Skin of body (tissue), 3 donors: ENCODE results near the gene PLA2G6. TPM values are rescaled to one million over a fixed set of nuclear protein-coding genes. Genes with fewer than 3 reads are reported as not detected.

Source experiments
- DNase-seq: peaks from one replicate; lab custom pipeline; 2025; lab: John Stamatoyannopoulos, UW
- small RNA-seq: library from RNA; depleted of rRNA; stranded (forward); fragments of <200 nt; gene quantifications from one replicate; pipeline ENCODE3, GENCODE V24; 2014; ENCODE audit warnings: low replicate concordance
- total RNA-seq: library from RNA; depleted of rRNA; stranded (reverse); fragments of >200 nt; gene quantifications from one replicate; pipeline ENCODE4 v1.2.3, GENCODE V29; 2014

Gene PLA2G6
- total RNA-seq, 1 donor from 2014 or later = 21.1 TPM

DNA sequence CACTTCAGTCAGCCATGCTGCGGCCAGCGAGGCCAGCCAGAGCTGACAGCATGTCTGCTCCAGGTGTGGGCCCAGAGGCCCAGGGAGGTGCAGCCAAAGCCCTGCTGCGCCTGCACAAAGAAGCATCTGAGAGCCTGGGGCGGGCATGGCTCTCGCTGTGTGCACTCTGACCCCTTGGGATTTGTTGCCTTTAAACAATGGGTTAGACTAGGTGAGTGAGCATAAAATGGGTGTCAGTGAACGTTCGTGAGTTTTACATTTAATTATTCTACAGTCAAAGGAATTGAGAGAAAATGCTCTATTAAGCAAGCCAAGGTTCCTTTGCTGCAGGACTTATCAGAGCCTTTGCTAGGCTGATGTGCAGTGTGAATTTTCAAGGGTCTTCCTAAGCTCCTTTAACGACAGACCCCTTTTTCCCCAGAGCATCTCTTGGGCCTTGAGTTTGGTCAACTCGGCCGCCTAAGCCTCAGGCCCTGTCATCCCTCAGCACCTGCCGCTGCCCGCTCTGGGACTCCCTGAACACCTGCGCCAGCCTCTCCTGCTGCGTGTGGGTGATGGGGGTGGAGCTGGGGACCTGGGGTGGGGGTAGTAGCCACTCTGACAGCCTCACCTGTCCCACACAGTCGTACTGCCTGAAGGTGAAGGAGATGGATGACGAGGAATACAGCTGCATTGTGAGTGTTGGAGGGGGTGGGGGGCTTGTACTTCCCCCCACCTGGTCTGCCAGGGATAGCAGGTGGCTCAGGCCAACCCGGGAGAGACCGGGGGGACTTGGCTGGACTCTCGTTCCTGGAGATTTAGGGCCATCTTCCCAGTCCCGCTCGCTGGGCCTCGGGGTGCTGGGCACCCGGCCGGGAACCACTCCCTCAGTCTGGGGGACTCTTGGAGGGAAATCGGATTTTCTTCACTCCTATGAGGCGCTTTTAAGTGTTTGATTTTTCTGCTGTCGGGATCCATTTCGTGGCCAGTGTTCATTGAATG, 108.2 kb downstream of the PLA2G6 start:
- no peak for DNase-seq

DNA sequence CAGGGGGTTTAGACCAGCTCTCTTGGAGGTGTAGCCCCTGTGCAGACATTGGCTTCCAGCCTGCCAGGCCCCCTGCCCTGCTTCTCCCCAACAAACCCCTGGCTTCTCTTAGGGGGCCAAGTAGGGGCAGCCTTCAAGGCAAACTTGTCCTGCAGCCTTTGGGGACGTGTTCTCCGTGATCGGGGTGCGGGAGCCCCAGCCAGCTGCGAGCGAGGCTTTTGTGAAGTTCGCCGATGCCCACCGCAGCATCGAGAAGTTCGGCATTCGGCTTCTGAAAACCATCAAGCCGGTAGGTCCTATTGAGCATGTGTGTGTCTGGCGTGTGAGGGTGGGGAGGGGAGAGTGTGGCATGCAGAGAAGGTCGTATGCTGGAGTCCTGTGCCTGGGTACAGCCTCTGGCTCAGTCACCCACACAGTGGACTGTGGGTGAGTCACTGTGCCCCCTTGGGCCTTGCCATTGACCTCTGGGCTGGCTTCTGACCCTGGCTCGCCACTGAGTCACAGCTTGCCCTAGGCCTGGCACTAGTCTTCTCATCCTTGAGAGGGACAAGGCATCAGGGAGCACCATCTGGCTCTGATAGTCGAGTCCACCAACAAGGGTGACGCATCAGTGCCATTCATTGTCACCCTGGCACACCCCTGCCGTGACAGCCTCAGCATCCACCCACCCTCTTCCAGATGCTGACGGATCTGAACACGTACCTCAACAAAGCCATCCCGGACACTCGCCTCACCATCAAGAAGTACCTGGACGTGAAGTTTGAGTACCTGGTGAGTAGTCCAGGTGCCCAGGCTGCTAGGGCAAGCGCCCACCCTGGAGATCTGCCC, 109.1 kb downstream of the PLA2G6 start:
- no peak for DNase-seq

- no peak for DNase-seq
These were observed 110.0 kb downstream of the PLA2G6 start for GRCh38 chr22:38071421-38072321.

DNA sequence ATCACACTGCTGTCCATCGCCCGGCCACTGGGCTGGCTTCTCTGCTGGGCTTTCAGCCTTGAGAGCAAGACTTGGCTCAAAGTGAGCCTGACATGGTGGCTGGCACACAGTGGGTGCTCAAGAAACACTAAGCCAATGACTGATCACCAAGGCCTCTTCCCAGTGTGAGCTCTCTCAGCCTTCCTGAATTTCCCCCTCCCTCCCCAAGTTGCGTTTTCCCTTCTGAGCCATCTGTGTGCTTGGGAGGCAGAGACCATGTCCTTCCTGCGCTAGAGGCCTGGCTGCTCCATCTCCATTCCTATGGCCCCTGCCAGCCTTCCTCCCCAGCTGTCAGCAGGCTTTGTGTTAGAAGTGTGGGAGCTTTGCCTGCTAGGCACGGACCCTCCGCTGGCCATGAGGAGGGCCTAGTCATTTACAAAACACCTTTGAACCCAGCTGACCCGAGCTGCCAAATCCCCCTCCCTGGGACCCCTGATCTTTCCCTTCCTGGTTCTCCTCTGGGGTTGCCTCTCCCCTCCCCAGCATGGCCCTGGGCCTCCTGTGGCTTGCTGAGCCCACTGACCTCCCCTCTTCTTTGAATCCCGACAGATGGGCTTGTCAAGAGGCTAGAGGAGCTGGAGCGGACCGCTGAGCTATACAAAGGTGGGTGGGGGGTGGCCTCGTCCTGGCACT, 111.2 kb downstream of the PLA2G6 start:
- DNase-seq = no peak

DNA sequence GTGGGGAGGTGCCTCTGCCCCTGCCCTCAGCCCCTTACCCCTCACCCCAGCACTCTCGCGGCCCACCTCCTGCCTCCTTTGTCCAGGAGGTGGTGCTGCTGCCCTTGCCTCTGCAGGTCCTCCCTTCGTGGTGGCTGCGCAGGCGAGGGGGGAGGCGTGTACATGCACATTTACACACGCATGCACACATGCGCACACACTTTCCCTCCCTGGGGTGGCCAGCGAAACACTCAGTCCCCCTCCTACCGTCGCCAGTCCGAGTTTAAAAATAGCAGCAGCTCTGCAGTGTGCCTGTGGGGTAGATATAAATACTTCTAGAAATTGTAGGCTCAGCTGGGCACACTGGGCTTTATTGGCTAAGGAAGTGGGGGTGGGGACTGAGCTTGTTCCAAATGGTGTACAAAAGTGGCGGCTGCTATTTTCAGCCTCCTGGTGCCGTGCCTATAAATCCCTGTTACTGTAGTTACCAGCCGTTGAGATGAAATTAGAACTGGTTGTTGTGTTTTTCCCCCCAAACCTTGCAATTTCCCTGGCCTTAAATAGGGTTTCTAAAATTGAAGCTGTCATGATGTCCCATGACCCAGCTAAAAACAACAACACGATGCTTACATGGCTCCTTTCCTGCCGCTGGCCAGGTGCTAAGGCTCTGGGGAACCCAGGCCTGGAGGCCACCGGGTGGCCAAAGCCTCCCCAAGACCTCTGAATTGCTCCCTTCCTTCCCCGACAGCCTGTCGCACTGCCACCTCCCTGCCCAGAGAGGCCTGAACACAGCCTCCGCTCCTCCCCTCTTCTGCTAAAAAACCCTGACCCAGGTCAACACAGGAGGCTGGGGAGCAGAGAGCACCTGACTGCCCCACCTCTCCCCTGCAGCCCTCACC, 112.0 kb downstream of the PLA2G6 start:
- no peak for DNase-seq

GRCh38 chr22:38068641-38069371, 112.8 kb downstream of the PLA2G6 start:
- DNase-seq = no peak

DNA sequence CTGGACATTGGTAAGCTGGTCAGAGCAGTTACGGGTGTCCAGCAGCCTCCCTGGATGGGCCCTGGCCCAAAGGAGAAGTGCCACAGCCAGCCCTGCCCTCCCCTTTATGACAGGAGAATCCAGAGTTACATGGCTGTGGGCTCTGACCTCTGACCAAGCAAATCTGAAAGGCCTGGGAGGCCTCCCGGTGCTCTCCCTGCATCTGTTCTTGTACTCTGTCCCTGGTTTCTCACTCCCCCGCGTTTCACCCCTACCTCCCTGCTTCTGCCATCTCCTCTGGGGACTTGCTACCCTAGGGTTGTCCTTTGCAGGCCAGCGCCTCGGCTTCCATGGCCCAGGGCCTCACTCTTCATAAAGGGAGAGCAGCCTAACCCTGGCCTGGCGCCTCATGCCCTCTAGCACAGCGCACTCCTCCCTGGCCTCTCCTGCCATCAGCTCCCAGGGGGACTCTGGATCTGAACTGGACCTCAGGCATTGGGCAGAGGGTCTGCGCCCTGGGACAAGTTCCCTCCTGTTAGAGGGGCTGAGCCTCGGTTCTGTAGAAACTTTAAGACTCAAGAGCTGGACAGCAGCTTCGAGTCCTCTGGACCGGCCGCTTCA, 113.8 kb downstream of the PLA2G6 start:
- DNase-seq = no peak

- DNase-seq = no peak
These were observed 114.6 kb downstream of the PLA2G6 start for GRCh38 chr22:38067028-38067415.

DNA sequence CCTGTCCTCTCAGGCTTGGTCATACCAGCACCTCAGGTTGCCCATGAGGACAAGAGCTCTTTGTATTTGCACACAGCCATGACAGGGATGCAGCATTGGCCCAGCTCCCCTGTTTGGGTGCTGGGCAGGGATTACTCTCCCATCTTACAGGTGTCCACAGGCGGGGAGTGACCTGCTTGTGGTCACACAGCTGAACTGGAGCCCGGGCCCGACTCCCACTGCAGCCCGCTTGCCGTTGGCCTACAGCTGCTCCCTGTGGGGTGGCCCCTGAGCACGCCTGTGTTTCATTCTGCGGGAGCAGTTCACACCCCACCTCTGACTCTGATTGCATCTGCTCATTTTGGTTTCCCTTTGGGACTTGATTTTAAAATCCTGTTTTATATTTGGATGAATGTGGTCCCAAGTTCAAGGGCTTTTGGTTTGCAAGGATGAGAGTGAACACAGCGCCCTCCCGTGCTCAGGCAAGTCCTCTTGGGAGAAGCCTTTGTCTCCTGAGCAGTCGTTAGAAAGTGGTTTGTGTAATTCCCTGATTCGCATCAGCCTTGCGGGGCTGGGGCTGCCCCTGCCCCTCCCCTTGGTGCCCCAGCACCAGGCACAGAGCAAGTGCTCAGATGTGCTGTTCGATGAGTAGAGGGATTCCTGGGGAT, 115.1 kb downstream of the PLA2G6 start:
- no peak for DNase-seq

- no peak for DNase-seq
These were observed 116.1 kb downstream of the PLA2G6 start for GRCh38 chr22:38065539-38065938.

DNA sequence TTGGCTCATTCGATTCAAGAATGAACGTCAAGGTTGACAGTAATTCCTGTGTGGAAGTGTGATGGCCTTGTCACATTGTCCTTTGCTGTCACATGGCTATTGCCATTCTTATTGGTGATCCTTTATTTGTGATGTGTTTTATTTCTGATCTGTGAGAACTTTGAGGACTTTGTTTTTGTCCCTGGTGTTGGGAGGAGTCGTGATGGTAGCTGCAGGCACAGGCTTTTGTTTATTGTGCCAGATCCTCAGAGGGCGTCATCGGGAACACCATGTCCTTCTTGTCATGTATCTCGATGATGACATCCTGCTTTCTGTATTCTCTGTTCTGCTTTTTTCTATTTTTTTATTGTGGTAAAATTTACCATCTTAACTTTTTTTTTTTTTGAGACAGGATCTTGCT, 118.8 kb downstream of the PLA2G6 start:
- no peak for DNase-seq

Small RNAs within 50 kb of the gene (small RNA-seq; reads per million reads assigned to genes)
- gene RN7SL704P = not detected

Other genes with a start within 250 kb of the PLA2G6 start
- gene C22orf23, start 228.2 kb downstream of the PLA2G6 start, total RNA-seq = 0.20 TPM
- gene POLR2F, start 228.1 kb downstream of the PLA2G6 start, total RNA-seq = 30.6 TPM
- 4.3 TPM for gene SOX10, start 197.3 kb downstream of the PLA2G6 start, total RNA-seq
- gene PICK1, start 124.4 kb downstream of the PLA2G6 start, total RNA-seq = 15.4 TPM
- gene SLC16A8, start 97.6 kb downstream of the PLA2G6 start, total RNA-seq = 0.69 TPM
- 0.59 TPM for gene BAIAP2L2, start 71.1 kb downstream of the PLA2G6 start, total RNA-seq
- 22.1 TPM for gene MAFF, start 20.2 kb upstream of the PLA2G6 start, total RNA-seq
- 13.3 TPM for gene TMEM184B, start 91.2 kb upstream of the PLA2G6 start, total RNA-seq
- 79.3 TPM for gene CSNK1E, start 135.6 kb upstream of the PLA2G6 start, total RNA-seq